Effector memory CD4-positive, alpha-beta T cell (primary cell): ENCODE data around the gene F11R.
"Not testable (repeated sequence)": the region's sequence is repeated elsewhere in the genome, so short reads cannot be mapped to it uniquely, and the experiment has no call there.

Experiments used
- DNase-seq, 3 donors: peaks; one replicate each; pipeline ENCODE4 v3.0.0-alpha.2; 2020
- H3K27ac ChIP-seq: 2 replicates; pipeline ENCODE4 v1.7.0; 2013; ENCODE audit warnings: mild to moderate bottlenecking, low read length, moderate library complexity; ENCODE audit not compliant: insufficient read depth, poor library complexity, severe bottlenecking
- H3K27me3 ChIP-seq: replicated peaks from 2 replicates; pipeline ENCODE4 v1.7.0; 2013; ENCODE audit warnings: mild to moderate bottlenecking, low read length; ENCODE audit not compliant: insufficient read depth, control insufficient read depth, poor library complexity, severe bottlenecking
- H3K36me3 ChIP-seq: 2 replicates; pipeline ENCODE4 v1.7.0; 2013; ENCODE audit warnings: mild to moderate bottlenecking, low read length, moderate library complexity; ENCODE audit not compliant: control insufficient read depth, insufficient read depth
- H3K4me1 ChIP-seq: 2 replicates; pipeline ENCODE4 v1.7.0; 2013; ENCODE audit warnings: low read length, mild to moderate bottlenecking; ENCODE audit not compliant: control insufficient read depth, insufficient read depth, poor library complexity, severe bottlenecking
- H3K4me3 ChIP-seq: 2 replicates; pipeline ENCODE4 v1.7.0; 2013; ENCODE audit warnings: low read length, low read depth, mild to moderate bottlenecking; ENCODE audit not compliant: insufficient read depth, poor library complexity, severe bottlenecking
- H3K9me3 ChIP-seq: 2 replicates; pipeline ENCODE4 v1.7.0; 2013; ENCODE audit warnings: mild to moderate bottlenecking, low read length, moderate library complexity; ENCODE audit not compliant: control insufficient read depth

The F11R gene

GRCh38 chr1:160953030-160953429, 67.9 kb downstream of the F11R start:
- H3K27ac ChIP-seq, result no peak overlapping the region
- no peak overlapping the region for H3K4me3 ChIP-seq
- H3K36me3 ChIP-seq, result no peaks in the 10 kb centered on the region
- no peak for DNase-seq
- no peaks in the 10 kb centered on the region for H3K27me3 ChIP-seq
- no peaks in the 10 kb centered on the region for H3K9me3 ChIP-seq
- no peaks in the 10 kb centered on the region for H3K4me1 ChIP-seq

DNA sequence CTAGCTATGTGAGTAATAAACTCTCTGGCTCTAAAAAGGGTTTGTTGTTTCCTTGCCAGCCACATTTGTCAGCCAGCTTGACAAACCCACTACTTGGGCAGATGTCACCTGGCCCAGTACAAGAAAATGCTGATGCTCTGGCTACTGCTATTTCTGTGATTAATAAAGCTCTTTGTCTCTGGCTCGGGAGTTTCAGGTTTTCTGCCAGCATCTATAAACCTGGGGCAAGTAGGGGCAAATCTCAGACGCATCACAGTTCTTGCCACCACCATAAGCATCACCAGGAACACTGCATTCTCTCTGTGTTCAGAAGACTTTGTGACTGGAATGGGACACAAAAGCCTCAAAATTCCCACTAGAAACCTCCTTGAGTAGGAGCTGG, 68.8 kb downstream of the F11R start:
- Histone ChIP-seq H3K9me3 (no peaks in the 10 kb centered on the region), H3K27me3 (no peaks in the 10 kb centered on the region), H3K4me3 (no peak overlapping the region), H3K36me3 (no peaks in the 10 kb centered on the region), H3K4me1 (no peaks in the 10 kb centered on the region), H3K27ac (no peak overlapping the region)
- no peak for DNase-seq

DNA sequence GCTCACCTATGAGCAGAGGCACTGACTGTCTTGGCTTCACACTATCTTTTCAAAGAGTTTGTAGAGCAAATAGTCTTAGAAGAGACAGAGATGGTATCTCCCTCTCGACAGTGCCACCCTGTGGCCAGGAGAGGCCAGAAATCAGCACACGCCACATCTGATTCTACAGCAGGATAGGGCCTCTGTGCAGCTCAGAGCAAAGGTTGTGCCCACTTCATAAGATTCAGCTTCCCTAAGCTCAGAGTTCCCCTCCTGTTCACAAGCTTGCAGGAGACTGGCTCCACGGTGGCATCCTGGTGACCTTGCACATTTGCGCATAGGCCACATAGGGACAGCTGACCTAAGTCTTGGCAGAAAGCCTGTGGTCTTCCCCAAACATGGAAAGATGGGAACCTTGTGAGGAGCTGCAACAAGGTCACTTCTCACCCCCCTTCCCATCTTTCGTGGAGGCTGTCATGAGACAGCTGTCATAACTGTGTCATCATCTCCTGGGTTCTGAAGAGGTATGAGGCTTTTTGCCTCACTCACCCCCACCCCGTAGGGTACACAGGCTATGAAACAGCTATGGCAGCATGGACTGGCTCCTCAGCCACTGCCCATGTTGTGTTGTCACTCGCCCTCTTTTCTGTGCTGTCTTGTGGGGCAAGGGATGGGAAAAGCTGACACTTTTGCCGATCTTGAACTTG, 69.4 kb downstream of the F11R start:
- Histone ChIP-seq H3K27ac (no peak overlapping the region), H3K36me3 (no peaks in the 10 kb centered on the region), H3K4me3 (no peak overlapping the region), H3K4me1 (no peaks in the 10 kb centered on the region), H3K9me3 (no peaks in the 10 kb centered on the region), H3K27me3 (no peaks in the 10 kb centered on the region)
- DNase-seq, result peak; percentile 19 to 40 (median 31)

GRCh38 chr1:160950657-160951056, 70.3 kb downstream of the F11R start:
- Histone ChIP-seq H3K9me3 (no peaks in the 10 kb centered on the region), H3K27me3 (no peaks in the 10 kb centered on the region), H3K4me1 (no peaks in the 10 kb centered on the region), H3K27ac (no peak overlapping the region), H3K4me3 (no peak overlapping the region), H3K36me3 (no peaks in the 10 kb centered on the region)
- DNase-seq, result no peak

DNA sequence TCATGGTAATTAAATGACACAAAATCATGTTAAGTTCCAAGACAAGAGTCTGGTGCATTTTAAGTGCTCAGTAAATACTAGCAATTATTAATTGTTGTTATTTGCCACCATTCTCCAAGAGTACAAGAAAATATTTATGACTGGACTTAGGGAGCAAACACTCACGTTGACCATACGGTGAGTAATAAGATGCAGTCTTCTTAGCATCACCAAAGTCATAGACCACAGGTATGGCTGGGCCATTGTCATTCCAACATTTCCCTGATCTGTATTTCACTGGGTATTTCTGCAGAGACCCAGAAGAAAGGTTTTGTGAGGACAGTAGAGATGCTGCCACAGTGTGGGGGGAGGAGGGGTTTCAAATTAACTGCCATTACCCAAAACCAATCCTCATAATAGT, 71.1 kb downstream of the F11R start:
- no peaks in the 10 kb centered on the region for H3K4me1 ChIP-seq
- DNase-seq, result no peak
- H3K4me3 ChIP-seq, result no peak overlapping the region
- H3K9me3 ChIP-seq, result no peaks in the 10 kb centered on the region
- no peak overlapping the region for H3K27ac ChIP-seq
- no peaks in the 10 kb centered on the region for H3K36me3 ChIP-seq
- no peaks in the 10 kb centered on the region for H3K27me3 ChIP-seq

GRCh38 chr1:160949216-160949880, 71.6 kb downstream of the F11R start:
- not testable (repeated sequence) for H3K27me3 ChIP-seq, H3K9me3 ChIP-seq, DNase-seq, H3K27ac ChIP-seq, H3K4me3 ChIP-seq, H3K4me1 ChIP-seq, H3K36me3 ChIP-seq

DNA sequence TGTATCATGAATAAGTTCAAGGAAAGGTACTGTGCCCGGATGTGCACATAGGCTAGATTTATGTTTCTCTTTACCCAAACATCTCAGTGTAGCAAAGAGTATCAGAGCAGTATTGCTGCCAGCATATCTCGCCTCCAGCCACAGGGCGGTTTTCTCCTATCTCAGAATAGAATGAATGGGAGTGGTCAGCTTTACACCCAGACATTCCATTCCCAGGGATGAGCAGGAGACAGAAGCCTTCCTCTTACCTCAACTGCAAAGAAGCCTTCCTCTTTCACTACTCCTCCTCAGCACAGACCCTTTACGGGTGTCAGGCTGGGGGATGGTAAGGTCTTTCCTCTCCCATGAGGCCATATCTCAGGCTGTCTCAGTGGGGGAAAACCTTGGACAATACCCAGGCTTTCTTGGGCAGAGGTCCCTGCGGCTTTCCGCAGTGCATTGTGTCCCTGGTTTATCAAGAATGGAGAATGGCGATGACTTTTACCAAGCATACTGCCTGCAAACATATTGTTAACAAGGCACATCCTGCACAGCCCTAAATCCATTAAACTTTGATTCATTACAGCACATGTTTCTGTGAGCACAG, 73.7 kb downstream of the F11R start:
- H3K27ac ChIP-seq, H3K4me3 ChIP-seq, DNase-seq, H3K27me3 ChIP-seq, H3K36me3 ChIP-seq, H3K9me3 ChIP-seq, H3K4me1 ChIP-seq: not testable (repeated sequence)

DNA sequence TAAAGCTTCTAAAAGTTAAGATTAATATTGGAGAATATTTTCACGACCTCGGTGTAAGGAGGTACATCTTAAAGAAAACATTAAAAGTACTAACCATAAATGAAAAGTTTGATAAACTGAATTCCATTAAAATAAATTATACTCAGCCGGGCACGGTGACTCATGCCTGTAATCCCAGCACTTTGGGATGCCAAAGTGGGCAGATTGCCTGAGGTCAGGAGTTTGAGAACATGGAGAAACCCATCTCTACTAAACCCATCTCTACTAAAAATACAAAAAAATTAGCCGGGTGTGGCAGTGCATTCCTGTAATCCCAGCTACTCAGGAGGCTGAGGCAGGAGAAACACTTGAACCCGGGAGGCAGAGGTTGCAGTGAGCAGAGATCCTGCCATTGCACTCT, 75.1 kb downstream of the F11R start:
- H3K36me3 ChIP-seq, result not testable (repeated sequence)

More for the DNA sequence above, 75.1 kb downstream of the F11R start:
- not testable (repeated sequence) for DNase-seq, H3K4me3 ChIP-seq, H3K27ac ChIP-seq, H3K9me3 ChIP-seq, H3K27me3 ChIP-seq, H3K4me1 ChIP-seq
